ENCODE measurements around the gene SCN7A. TPM values are rescaled to one million over a fixed set of nuclear protein-coding genes. Genes with fewer than 3 reads are reported as not detected.
A peak's percentile ranks its signal among the peaks of the same experiment; 100 is the strongest.

SCN7A gene
- total RNA-seq, 1 donor from 2014 or later = 1.6 TPM

DNA sequence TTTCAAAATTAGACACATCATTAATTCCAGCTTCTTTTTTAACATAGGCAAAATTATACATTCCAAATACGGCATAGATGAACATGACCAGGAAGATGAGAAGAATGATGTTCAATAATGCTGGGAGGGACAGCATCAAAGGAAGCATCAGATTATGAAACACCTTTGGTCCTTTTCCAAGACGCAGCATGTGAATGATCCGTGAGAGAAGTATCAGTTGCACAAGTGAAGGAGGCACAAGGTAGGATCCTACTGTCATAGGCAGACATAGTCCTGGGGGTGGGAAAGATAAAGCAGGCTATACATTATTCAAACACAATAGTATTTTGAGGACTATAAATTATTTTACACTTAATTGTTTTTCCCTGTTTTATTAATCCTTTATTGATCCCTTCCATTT is 87.7 kb downstream of the SCN7A start:
- FAIRE-seq (no peak), DNase-seq (ENCODE audit: low spot score in 2 of 2) (no peak)

GRCh38 chr2:166405569-166405926 is 88.5 kb downstream of the SCN7A start:
- FAIRE-seq (no peak), DNase-seq (ENCODE audit: low spot score in 2 of 2) (no peak)

DNA sequence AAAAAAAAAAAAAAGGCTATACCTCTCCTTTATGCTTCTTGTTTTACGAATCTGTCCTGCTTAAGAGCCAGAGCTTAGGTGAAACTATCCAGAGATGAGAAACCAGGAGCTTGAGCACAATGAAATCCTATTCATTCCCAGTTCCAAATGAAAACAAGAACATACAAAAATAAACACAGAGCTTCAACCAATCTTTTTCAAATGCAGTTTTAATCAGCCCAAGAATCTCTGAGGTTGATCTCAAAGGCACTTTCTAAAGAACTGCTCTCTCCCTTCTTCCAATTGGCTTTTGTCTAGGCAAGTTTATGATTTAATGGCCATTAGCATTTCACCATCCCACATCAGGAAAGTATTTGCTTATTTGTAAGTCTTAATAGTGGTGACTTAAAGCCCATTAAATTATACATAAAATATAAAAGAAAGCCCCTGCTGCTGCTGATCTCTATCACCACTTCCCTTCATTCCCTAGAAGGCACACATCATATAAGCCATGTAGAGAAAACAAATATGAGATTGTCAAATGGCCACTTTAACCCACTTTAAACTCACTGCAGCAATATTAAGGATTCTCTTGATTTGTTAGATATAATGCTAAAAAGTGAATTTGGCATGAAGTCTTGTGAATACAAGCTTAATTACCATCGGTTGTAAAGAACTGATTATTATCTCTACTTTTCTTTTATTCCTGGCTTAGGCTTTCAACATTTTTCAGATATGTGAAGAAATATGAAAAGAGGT is 89.0 kb downstream of the SCN7A start:
- FAIRE-seq = no peak

DNA sequence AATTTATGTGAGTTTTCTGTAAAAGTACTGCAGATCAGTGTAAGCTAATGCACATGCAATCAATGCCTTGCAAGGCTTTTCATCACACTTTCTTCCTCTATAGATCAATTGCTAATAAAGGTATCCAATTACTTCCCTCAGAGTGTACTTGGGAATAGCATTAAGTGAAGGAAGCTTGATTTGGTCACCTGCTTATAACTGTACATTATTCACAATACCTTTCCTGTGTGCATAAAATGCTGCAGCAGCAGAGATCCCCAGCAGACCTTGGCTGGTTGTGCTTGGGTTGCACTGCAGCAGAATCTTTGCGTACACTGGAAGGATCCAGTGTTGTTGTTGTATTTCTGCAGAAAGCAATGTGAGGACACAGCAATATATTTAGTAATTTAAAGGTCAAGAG is 99.8 kb downstream of the SCN7A start:
- FAIRE-seq (no peak), DNase-seq (ENCODE audit: low spot score in 2 of 2) (no peak)

More for the DNA sequence above, 89.0 kb downstream of the SCN7A start:
- DNase-seq (ENCODE audit: low spot score in 2 of 2) = no peak

- no peak for DNase-seq (ENCODE audit: low spot score in 2 of 2)
- no peak for FAIRE-seq
These were observed 101.0 kb downstream of the SCN7A start for GRCh38 chr2:166393008-166393407.

DNA sequence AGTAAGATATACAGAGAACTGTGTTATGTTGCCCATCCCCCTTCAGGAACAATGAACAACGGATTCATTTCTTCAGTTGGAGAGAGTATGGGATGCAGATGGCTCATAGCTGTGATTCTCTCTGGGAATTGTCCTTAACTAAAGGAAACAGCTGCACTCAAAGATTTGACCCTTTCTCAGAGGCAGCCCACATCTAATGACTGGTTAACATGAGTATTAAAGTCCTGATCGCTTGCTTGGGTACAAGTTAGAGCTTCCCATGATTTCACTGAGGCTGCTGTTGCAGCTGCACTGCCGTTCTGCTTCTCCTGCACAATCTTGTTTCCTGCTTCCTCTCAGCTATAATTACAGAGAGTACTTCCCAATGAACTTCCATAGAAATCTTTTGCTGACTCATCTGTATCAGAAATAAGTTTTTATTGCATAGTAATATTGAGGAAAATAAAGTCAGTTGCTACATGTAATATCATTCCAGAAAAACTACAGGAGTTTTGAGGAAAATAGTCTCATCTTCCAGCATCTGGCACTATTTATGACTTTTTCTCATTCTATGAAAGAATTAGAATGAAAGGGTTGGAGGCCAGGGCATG is 105.5 kb downstream of the SCN7A start:
- DNase-seq (ENCODE audit: low spot score in 2 of 2) = no peak
- no peak for FAIRE-seq

- FAIRE-seq (no peak), DNase-seq (ENCODE audit: low spot score in 2 of 2) (no peak)
These were observed 108.7 kb downstream of the SCN7A start for GRCh38 chr2:166385313-166385712.

- DNase-seq (ENCODE audit: low spot score in 2 of 2) (no peak), FAIRE-seq (peak; percentile 63)
These were observed 109.3 kb downstream of the SCN7A start for GRCh38 chr2:166384774-166385173.

- DNase-seq (ENCODE audit: low spot score in 2 of 2) (no peak), FAIRE-seq (no peak)
These were observed 111.6 kb downstream of the SCN7A start for GRCh38 chr2:166382448-166382847.

- no peak for DNase-seq (ENCODE audit: low spot score in 2 of 2)
- FAIRE-seq = no peak
These were observed 113.4 kb downstream of the SCN7A start for GRCh38 chr2:166380615-166381014.

GRCh38 chr2:166376873-166377272 is 117.2 kb downstream of the SCN7A start:
- FAIRE-seq (no peak), DNase-seq (ENCODE audit: low spot score in 2 of 2) (no peak)

- DNase-seq (ENCODE audit: low spot score in 2 of 2) = no peak
- no peak for FAIRE-seq
These were observed 117.6 kb downstream of the SCN7A start for GRCh38 chr2:166376488-166376828.

GRCh38 chr2:166375736-166376487 is 118.1 kb downstream of the SCN7A start, which contains the start of gene SCN9A:
TSS of gene SCN9A (minus strand) at chr2:166375944. CDS start at chr2:166311756, 64,188 bp downstream.
- DNase-seq (ENCODE audit: low spot score in 2 of 2) (peak; percentile 38 to 53), FAIRE-seq (no peak)

DNA sequence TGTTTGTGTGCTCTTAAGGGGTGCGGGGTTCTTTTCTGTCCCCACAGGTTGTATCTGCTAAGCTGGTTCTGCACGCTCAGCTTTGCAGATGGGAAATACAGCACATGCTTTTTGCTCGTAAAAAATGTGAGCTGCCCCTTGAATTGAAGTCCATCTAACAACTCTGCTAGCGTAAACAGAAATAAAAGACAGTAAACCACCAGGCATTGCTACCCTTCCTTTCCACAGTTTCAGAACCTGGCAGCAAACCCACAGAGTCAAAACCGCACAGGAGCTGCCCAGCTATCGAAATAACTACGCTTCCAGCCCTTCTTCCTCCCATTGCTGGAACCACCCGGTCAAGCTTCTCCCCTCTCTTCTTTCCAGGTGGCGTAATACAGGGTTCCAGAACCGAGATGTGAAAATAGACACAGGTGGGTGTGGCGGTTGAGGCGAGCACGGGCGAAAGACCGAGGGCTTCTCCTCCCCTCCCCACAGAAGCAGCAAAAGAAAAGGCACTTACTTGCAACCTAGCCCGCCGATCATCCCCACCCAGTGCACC is 118.8 kb downstream of the SCN7A start:
- no peak for FAIRE-seq
- DNase-seq (ENCODE audit: low spot score in 2 of 2) = no peak

DNA sequence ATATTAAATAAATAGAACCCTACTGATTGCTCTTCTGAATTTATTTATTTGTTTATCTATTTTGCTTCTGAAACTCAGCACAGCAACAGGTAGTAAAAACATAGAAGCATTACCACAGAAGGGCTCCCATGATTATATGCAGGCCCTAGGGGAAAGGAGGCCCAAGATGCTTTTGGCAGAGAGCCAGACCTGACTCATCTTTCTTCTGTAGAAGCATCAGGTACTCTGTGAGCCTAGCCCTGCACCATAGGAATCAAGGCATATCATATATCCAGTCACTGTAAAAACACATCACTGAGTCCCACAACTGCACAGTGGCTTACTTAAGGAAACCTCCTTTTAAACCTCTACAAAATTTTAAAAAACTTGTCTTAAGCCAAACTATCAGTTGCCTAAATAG is 120.1 kb downstream of the SCN7A start:
- DNase-seq (ENCODE audit: low spot score in 2 of 2) = peak in 1 of 2 donors; percentile 7
- no peak for FAIRE-seq

GRCh38 chr2:166373539-166373938 is 120.5 kb downstream of the SCN7A start:
- DNase-seq (ENCODE audit: low spot score in 2 of 2) (no peak), FAIRE-seq (no peak)

DNA sequence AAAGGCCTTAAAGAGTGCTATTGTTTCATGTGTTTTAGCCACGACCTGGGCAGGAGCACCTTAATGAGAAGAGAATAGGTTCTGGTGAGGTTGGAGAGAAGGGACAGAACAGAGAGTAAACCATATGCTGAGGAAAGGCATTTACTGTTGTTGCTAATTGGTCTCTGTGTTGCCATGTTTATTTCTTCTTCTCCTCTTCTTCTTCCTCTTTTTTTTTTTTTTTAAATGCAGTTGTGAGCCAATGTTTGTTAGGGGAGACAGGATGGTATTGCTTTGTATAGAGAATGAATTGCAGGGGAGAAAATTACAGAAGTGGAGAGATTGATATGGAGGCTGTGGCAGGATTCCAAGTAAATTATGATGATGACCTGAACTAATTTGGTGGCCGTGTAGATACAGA is 120.9 kb downstream of the SCN7A start:
- no peak for FAIRE-seq

GRCh38 chr2:166372046-166372445 is 122.0 kb downstream of the SCN7A start:
- DNase-seq (ENCODE audit: low spot score in 2 of 2) (no peak), FAIRE-seq (no peak)

More for the DNA sequence above, 120.9 kb downstream of the SCN7A start:
- DNase-seq (ENCODE audit: low spot score in 2 of 2) = no peak

DNA sequence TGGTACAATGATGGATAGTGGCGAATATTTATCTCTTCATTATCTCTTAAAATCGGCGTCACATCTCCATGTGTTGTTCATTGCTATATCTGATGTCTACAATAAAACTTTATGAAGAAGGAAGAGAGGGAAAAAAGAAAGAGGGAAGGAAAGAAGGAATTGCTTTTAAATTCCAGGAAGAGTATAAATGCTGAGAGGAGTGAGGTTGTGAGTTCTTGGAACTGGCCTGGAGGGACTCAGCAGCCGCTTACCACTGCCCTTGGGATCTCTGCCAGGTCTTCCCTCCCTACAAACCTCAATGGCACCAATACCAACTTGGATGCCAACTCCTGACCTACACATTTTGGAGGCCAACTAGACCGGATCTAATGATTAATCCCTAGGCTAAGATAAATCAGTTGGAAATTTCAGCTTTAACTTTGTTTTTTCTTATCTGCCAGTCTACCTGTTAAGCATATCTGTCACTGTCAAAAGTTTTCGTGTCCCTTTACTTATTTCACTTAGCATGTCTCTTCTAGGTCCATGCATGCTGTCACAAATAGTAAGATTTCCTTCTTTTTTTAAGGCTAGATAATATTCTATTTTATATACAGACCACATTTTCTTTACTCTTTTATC is 128.1 kb downstream of the SCN7A start:
- FAIRE-seq (no peak), DNase-seq (ENCODE audit: low spot score in 2 of 2) (no peak)

DNA sequence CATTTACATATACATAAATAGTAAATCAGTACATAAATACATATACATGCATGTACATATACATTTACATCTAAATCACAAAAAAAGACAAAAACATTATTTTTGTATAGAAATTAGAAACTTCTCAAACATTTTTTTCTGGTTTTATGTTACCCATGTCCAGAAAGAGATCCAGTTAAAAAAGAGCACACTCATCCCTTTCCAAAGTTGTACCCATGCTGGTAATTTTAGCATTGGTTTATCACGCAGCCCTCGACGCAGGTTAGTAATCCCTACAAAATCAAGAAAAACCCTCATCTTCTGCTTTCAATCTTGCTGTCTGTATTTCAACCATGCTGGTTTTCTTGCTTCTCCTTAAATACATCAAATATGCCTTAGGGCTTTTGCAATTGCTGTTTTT is 128.8 kb downstream of the SCN7A start:
- FAIRE-seq (no peak), DNase-seq (ENCODE audit: low spot score in 2 of 2) (no peak)

Measured in frontal cortex (tissue), 4 donors.